ENCODE results near the gene KLRG1.
A peak's percentile ranks its signal among the peaks of the same experiment; 100 is the strongest.

KLRG1 gene

DNA sequence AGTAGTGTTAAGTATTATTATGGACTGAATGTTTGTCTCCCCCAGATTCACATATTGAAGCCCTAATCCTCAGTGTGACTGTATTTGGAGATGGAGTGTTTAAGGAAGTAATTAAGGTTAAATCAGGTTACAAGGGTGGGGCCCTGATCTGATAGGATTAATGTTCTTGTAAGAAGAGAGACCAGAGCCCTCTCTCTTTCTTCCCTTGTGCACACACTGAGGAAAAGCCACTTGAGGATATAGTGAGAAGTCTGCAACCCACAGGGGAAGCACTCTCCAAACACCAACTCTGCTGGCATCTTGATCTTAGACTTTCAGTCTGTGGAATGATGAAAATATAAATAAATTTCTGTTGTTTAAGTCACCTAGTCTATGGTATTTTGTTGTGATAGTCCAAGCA, 2.2 kb upstream of the KLRG1 start:
- no peak for DNase-seq

DNA sequence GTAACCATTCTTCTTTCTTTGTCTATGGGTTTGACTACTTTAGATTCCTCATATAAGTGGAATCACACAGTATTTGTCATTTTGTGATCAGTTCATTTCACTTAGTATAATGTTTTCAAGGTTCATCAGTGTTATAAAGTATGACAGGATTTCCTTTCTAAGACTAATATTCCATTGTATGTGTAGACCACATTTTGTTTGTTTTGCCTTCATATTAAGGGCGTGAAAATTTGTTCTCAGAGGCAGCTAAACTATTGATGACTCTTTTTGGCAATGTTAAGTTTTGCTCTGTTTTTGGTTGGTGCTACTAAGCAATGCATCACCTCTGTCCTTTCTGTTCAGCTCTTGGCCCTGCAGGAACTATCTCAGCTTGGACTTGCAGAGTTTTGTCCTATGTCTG, 1.7 kb upstream of the KLRG1 start:
- DNase-seq: no peak

DNA sequence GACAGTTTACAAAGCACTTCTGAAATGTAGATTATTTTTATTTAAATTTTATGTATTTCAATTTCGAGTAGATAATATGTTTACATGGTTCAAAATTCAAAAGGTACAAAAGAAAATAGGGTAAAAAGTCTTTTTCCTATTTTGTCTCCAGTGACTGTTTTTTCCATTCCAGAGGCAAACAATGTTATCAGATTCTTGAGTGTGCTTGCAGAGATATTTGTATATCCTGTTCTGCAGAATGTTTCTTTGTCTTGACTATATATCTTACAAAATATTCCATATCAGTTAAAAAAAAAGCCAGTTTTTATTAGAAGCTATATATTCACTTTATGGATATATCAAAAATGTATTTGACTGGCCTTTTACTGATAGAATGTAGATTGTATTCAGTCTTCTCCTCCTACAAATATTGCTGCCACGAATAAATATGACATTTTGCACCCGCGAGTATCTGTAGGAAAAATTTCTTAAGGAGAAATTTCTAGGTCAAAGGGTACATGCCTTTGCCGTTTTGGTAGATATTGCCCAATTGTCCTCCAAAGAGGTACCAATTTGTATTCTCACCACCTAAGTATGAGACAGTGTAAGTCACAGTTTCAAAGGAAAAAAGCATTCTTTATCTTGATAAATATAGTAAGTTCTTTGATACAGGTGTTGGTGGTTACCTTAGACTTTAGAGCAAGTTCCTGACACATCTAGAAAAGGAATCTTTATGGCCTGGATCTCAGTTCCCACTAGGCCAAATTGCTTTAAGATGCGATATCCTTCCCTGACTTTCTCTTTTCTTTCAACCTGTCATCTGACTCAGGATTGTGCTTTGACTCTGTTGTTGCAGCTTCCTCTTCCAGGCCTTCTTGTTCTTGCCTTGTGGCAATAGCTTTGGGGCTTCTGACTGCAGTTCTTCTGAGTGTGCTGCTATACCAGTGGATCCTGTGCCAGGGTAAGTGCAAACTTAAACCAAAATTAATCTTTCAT, 2.3 kb downstream of the KLRG1 start:
- DNase-seq: no peak

DNA sequence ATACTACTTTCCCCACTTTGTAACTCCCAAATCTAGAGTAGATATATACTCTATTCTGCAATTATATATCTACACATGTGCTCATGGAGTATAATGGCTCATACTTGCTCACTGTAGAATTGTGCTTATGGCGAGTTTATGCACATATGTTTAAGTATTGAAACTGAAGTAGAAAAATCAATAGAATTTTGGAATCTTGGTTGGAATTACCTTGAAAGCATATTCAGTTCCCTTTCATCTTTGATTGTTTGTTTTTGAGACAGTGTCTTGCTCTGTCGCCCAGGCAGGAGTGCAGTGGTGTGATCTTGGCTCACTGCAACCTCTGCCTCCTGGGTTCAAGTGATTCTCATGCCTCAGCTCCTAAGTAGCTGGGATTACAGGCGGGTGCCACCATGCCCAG, 4.5 kb downstream of the KLRG1 start:
- DNase-seq: no peak

DNA sequence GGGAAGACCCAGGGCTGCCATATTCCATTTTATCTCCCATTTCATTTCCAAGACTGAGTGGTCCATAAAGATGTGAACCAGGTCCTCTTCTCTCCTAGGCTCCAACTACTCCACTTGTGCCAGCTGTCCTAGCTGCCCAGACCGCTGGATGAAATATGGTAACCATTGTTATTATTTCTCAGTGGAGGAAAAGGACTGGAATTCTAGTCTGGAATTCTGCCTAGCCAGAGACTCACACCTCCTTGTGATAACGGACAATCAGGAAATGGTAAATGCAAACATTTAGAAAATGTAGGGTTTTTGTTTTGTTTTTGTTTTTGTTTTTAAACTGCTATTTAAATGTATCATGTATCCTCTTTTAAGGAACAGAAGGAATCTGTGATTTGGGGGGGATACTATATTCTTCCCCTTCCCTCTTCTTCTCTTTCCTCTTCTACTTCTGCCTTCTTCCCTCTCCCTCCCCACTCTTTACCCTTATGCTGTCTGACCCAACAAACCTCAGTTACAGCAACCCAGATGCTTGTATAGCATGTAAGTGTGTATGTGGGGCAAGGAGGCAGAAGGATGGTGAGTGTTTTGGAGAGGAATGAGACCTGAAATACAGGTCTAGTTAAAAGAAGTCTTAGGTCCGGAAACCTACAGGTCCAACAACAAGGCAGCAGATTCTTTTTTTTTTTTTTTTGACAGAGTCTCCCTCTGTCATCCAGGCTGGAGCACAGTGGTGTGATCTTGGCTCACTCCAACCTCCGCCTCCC, 5.9 kb downstream of the KLRG1 start:
- DNase-seq: no peak

DNA sequence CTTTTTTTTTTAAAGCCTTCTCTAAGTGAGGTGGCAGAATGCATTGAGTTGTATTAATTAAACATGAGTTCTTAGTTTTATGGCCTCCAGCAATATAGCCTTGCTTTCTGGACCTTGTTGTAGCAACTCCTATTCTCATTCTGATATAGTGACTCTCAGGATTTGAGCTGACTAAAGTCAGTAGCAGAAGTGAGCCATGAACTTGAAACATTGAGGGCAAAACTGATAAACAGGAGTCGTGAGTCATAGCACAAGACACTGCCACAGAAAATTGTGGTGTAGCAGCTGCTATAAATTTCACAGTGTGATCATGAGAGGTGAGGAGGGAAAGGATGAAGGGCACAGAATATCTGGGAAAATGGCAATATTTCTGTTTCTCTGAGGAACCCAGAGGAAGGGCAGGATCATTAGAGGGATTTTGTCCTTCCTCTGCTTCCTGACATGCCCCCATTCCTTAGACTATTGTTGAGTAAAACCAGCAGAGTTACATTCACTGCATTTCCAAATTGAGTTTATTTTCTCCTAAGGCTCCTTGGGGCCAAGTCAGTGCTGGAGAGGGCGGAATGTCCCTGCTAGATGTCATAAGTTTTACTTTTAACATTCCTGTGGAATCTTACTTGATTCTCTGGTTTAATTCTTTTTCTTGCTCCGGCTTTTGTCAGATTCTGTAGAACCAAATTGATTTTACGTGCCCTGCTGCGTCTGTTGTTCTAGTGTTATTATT, 7.5 kb downstream of the KLRG1 start:
- DNase-seq: peak in 1 of 2 experiments; percentile 31

DNA sequence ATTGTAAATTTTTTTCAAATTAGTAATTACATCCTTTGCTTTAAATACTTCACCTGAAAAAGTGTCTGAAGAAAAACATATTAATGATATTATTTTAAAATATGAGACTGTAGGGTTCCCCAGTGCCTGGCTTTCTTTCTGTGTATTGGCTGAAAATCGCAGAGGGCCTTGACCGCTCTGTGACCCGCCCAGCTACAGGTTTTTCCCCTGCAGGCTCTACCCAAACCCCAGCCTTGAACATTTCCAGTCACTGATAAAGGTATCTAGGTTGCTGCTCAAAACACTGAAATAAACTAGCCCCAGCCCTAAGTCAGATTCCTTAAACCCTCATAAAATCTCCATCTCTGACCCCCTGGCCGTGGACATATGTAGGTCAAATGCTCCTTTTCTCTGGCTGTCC, 11.9 kb downstream of the KLRG1 start:
- DNase-seq: no peak

DNA sequence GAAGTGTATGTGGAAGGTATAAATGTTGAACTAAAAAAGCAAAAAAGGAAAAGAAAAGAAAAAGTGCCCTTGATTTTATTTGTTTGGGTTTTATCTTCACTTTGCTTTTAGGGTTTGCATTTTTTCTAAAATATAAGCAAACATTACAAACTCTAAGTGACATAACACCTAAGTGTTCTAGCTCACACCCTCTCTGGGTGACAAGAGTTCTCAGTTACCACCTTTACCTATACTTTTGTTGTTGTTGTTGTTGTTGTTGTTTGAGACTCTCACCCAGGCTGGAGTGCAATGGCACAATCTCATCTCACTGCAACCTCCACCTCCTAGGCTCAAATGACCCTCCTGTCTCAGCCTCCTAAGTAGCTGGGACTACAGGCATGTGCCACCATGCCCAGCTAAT, 13.0 kb downstream of the KLRG1 start:
- DNase-seq: no peak

DNA sequence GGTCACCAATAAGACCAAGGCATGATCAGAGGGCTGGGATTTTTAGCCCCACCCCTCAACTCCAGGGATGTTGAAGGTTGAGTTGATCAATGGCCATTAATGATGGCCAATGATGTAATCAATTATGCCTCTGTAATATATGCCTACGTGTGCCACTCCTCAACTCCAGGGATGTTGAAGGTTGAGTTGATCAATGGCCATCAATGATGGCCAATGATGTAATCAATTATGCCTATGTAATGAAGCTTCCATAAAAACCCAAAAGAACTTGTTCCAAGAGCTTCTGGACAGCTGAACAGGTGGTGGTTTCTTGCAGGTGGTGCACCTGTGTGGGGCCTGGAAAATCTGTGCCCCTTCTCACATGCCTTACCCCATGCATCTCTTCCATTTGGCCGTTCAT, 33.2 kb downstream of the KLRG1 start:
- DNase-seq: no peak

DNA sequence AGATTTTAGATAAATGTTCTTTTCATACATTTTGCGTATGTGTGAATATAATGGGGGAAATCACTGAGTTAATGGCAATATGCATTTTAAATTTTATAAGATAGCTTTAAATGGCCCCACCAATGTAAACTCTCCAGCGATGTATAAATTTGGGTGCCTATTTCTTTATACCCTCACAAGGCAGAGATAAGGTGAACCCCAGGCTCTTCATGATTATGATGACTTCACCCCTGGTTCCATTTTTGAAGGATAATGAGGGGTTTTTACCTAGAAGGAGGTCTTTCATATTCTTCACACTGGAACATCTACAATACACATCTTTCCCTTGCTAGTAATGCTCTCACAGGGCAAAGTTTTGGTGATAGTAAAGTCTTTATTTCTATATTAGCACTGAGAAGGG, 35.2 kb downstream of the KLRG1 start:
- no peak for DNase-seq

DNA sequence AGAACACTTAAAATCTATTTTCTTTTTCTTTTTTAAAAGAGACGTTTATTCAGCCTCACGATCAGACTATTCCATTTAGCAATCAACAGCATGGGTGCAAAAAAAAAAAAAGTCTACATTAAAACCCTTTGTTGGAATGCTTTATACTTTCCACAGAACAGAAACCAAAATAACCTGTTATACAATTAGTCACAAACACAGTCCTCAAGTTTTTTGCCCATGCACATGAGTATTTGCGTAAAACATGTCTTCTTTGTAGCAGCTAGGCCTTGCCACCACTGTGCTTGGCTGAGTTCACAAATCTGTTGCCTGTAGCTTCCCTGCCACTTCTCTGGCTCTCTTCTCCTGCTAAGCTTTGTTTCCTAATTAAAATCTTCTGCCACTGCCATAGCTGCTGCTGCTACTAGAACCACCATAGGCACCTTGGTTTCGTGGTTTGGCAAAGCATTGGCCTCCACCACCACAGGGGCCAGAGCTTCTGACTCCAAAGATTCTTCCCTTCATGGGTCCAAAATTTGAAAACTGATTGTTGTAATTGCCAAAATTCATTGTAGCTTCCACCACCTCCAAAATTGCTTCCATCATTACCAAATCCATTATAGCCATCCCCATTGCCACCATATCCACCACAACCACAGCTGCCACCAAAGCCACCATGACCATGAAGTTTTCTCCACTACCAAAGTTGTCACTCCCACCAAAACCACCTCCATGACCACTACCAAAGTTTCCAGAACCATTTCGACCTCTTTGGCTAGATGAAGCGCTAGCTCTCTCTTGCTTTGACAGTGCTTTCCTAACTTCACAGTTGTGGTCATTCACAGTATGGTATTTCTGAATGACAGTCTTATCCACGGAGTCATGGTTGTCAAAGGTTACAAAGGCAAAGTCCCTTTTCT, 38.1 kb downstream of the KLRG1 start:
- DNase-seq: peak; percentile 72 to 77

DNA sequence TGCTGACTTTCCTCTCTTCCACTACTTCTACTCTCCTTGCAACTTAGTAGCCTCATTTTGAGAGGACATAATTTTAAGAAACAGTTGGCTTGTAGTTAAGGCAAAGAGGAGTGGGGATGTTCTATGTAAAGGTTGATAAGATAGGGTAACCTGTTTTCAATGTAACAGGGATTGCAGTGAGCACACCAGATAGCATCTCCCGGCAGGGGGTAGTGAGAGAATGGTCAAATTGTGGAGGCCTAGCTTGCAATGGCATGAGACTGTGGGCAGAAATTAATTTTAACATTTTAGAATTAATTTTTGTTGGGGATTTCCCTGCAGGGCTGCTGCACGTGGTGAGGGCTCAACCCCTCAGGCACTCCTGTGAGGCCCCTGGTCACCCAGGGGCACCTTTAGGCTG, 41.4 kb downstream of the KLRG1 start:
- no peak for DNase-seq

DNA sequence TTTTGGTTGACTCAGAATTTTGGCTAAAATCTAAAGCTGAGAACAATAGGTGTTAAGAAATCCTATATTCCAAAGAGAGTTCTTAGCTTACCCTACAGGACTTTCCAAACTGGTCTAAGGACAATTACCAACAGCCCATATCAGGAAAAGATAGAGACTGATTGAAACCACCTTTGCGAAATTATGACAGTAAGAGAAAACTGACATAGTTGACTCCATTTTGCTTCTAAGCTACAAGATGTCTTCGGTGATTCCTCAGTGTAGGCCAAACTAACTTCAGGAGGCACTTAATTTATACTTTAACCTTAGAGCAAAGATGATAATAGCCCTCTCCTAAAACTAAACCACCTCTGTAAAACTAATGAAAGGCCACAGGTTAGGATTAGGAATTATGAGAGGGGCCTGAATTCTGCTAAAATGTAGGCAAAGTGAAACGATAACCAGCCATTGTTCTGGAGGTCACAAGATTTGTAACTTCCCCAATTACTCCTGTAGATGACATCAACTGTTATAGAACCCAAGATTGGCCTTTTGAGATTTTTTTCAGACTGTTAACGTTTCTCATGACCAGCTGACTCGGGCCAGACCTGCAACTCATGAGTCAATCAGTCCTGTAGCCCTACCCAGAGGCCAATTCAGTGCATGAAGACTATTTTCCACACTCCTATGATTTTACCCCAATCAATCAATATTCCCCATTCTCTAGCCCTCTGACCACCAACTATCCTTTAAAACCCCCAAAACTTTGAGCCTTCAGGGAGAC, 43.0 kb downstream of the KLRG1 start:
- DNase-seq: no peak

DNA sequence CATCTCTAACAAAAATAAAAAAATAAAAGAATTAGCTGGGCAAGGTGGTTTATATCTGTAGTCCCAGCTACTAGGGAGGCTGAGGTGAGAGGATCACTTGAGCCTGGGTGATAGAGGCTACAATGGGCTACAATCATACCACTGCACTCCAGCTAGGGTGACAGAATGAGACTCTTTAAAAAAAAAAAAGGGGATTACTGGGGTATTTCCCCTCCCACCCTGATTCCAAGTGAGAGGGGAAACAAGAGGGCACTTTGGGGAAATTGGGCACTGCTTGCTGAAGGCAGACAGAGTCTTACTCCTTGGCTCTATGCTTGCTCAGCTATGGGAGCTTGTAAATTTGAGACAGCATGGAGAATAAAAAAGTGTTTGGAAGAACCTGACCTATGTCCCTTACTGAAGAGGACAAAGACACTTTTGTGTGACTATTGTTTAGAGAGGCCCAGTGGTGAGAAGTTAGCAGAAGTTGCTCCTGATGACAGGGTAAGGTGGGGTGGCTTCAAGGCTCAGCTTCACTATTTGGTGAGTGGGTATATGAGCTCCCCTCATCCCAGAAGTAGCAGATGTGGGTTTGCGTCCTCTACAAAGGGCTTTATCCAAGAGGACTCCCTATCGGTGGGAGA, 44.0 kb downstream of the KLRG1 start:
- no peak for DNase-seq

DNA sequence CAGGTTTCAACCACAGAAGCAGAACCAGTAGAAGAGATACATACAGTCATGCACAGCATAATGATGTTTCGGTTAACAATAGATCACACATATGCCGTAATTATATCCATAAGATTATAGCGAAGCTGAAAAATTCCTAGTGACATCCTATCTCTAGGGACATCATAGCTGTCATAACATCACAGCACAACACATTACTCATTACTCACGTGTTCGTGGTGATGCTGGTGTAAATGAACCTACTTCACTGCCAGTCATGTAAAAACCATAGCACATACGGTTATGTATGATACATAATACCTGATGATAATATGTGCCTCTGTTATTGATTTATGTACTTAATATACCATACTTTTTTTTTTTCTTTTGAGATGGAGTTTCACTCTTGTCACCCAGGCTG, 44.7 kb downstream of the KLRG1 start:
- no peak for DNase-seq

DNA sequence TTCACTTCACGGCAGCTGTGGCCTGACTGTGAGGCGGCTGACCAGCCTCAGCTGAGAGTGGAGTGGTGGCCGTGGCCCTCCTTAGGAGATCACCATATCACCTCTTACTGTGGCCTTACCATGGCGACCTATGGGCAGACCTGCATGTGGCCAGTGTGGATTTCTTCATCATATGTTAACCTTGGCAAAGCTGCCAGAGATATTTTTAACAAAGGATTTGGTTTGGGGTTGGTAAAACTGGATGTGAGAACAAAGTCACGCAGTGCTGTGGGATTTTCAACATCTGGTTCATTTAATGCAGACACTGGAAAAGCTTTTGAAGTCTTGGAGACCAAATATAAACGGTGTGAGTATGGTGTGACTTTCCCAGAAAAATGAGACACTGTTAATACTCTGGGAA, 46.9 kb downstream of the KLRG1 start:
- no peak for DNase-seq

DNA sequence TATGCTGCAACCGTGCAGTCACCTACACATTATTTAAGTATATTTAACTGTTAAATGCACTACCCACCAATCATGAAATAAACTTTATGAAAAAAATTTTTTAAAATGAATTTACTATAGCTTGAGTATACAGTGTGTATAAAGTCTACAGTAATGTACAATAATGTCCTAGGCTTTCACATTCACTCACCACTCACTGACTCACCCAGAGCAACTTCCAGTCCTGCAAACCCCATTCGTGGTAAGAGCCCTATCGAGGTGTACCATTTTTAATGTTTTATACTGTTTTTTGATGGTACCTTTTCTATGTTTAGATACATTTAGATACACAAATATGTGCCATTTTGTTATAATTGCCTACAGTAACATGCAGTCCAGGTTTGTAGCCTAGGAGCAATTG, 48.1 kb downstream of the KLRG1 start:
- DNase-seq: no peak

DNA sequence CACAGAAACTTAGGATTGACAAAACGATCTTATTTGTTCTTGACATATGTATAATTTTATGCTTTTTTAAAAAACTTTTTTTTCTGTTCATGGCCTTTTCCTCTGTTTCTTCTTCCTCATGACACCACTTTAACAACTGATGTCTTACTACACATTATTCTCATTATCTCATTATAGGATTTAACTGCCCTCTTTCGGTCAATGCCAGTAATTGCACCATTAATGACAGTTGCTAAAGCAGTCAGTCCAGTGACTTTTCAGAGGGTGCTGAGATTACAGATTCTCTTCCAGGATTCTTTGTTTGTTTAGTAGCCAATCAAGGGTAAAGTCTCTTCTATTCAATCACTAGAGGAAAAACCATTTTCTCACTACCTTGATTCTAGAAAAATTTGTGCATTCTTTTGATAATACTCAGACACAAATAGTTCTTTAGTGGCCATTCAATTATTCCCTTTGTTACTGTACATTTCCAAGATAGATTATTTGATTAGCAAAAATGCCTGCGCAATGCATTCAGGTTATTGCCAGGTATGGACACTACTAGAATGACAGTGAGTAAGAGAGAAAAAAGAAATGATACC, 50.1 kb downstream of the KLRG1 start:
- no peak for DNase-seq

DNA sequence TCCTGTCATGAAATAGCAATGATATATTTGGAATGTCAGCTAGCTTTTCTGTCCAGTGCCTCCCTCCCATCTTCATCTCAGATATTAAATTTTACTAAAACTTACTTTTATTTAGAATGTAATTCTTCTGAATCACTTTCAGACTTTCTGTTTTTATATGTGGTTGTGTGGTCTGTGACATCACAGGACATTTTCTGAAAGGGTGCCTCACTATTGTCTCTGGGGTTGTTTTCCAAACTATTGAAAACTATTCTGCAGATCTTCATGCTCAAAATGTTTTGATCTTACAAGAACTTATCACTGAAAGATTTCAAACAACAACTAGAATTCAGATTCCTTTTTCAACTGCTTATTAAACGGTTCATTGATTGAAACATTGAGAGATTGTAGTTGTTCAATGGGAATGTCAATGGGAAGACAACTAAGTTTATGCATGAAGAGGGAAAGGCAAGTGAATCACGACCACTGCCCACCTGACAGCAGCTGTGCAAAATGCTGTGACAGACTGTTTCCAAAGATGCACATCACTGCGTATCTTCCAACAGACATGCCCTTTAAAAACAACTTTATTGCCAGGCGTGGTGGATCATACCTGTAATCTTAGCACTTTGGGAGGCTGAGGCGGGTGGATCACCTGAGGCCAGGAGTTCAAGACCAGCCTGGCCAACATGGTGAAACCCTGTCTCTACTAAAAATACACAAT, 51.3 kb downstream of the KLRG1 start:
- no peak for DNase-seq

DNA sequence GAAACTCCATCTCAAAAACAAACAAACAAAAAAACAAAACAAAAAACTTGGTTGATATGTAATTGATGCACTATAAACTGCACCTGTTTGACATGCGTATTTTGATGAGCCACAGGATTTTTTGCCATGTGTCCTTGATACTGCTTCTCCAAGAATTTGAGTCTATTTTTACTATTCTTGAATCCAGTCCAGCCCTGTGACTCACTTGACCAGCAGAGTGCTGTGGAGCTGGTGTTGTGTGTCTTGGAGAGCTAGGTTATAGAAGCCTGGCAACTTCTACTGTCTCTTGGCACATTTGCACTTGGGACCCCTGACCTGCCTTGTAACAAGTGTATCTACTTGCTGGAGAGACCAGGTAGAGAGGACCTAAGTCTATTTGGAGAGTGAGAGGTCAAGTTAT, 52.0 kb downstream of the KLRG1 start:
- no peak for DNase-seq
